Kidney tubule cell (primary cell): ENCODE data around the gene UPK3B.
"Not testable (repeated sequence)": the region's sequence is repeated elsewhere in the genome, so short reads cannot be mapped to it uniquely, and the experiment has no call there.

Experiments used
- DNase-seq: peaks from one replicate; pipeline ENCODE4 v3.0.0-alpha.2; 2018; ENCODE audit warnings: low spot score

Gene UPK3B

GRCh38 chr7:76513817-76514799, 3.8 kb downstream of the UPK3B start:
- peak; percentile 0 for DNase-seq

- peak; percentile 0 for DNase-seq
Observed at GRCh38 chr7:76514926-76515771, 4.8 kb downstream of the UPK3B start.

- peak; percentile 54 for DNase-seq
Observed at GRCh38 chr7:76515999-76516443, 5.7 kb downstream of the UPK3B start.

- DNase-seq = not testable (repeated sequence)
Observed at GRCh38 chr7:76516932-76517331, 6.6 kb downstream of the UPK3B start.

- DNase-seq = not testable (repeated sequence)
Observed at GRCh38 chr7:76526183-76526582, 15.8 kb downstream of the UPK3B start.

GRCh38 chr7:76531643-76532042, 21.3 kb downstream of the UPK3B start:
- DNase-seq = not testable (repeated sequence)

GRCh38 chr7:76543197-76543596, 32.8 kb downstream of the UPK3B start, which contains the start of gene SPDYE16:
SPDYE16 (minus strand) TSS chr7:76543297; CDS start chr7:76541459, 1,838 bp downstream.
- not testable (repeated sequence) for DNase-seq

- DNase-seq = peak; percentile 94
Observed at GRCh38 chr7:76549025-76549854, 38.9 kb downstream of the UPK3B start.

GRCh38 chr7:76549855-76550248, 39.5 kb downstream of the UPK3B start:
- not testable (repeated sequence) for DNase-seq

GRCh38 chr7:76551992-76552391, 41.6 kb downstream of the UPK3B start:
- not testable (repeated sequence) for DNase-seq

GRCh38 chr7:76559685-76560084, 49.3 kb downstream of the UPK3B start:
- DNase-seq = not testable (repeated sequence)

- not testable (repeated sequence) for DNase-seq
Observed at GRCh38 chr7:76560157-76560556, 49.8 kb downstream of the UPK3B start.

- DNase-seq = not testable (repeated sequence)
Observed at GRCh38 chr7:76561342-76561741, 51.0 kb downstream of the UPK3B start.

GRCh38 chr7:76565001-76565400, 54.6 kb downstream of the UPK3B start:
- not testable (repeated sequence) for DNase-seq
